ENCODE measurements around the gene DENND6B.

DENND6B gene

DNA sequence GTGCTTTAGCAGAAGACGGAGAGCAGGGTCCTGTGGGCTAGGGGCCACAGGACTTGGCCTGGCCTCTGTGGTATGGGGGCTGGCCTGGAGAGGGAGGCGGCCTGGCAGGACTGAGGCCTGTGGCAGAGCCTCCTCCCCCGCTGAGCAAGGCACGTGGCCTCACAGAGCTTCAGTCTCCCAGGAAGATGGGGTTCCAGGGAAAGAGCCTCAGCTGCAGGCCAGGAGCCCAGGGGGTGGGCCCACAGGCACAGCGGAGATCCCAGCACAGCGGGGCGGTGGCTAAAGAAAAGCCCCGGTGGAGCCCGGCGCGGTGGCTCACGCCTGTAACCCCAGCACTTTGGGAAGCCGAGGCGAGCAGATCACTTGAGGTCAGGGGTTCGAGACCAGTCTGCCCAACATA, 67.5 kb downstream of the DENND6B start:
- Histone ChIP-seq H3K4me2 (ENCODE audit: low read depth, low read length) (no peak overlapping the region), H3K79me2 (ENCODE audit: low read length) (peaks cover 16% of the 10 kb centered on the region), H4K20me1 (ENCODE audit: insufficient read depth, low read length) (no peaks in the 10 kb centered on the region), H3K9ac (ENCODE audit: low read length) (no peak overlapping the region), H3K4me3 (ENCODE audit: low read length) (no peak overlapping the region), H3K9me2 (replicated peaks; ENCODE audit: insufficient read depth, low read length) (no peaks in the 10 kb centered on the region), H3K4me1 (ENCODE audit: low read length) (peaks cover 8% of the 10 kb centered on the region), H3K27me3 (replicated peaks; ENCODE audit: insufficient read depth, low read length) (no peaks in the 10 kb centered on the region), H3K27ac (ENCODE audit: low read length) (no peak overlapping the region), H3K36me3 (replicated peaks; ENCODE audit: insufficient read depth, low read length) (no peaks in the 10 kb centered on the region), H2AFZ (ENCODE audit: low read length) (no peak overlapping the region), H3F3A (ENCODE audit: insufficient read depth, low read length) (no peaks in the 10 kb centered on the region), H3K9me3 (replicated peaks; ENCODE audit: insufficient read depth, low read length) (no peaks in the 10 kb centered on the region)
- TF ChIP-seq, protein P1, sequence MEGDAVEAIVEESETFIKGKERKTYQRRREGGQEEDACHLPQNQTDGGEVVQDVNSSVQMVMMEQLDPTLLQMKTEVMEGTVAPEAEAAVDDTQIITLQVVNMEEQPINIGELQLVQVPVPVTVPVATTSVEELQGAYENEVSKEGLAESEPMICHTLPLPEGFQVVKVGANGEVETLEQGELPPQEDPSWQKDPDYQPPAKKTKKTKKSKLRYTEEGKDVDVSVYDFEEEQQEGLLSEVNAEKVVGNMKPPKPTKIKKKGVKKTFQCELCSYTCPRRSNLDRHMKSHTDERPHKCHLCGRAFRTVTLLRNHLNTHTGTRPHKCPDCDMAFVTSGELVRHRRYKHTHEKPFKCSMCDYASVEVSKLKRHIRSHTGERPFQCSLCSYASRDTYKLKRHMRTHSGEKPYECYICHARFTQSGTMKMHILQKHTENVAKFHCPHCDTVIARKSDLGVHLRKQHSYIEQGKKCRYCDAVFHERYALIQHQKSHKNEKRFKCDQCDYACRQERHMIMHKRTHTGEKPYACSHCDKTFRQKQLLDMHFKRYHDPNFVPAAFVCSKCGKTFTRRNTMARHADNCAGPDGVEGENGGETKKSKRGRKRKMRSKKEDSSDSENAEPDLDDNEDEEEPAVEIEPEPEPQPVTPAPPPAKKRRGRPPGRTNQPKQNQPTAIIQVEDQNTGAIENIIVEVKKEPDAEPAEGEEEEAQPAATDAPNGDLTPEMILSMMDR (IDR thresholded peaks at IDR 0.05; ENCODE audit: low read length), result no peak
- TF ChIP-seq EZH2 (optimal IDR thresholded peaks at IDR 0.05; ENCODE audit: low read depth, low read length) (no peak), EZH2phosphoT487 (IDR thresholded peaks at IDR 0.05; ENCODE audit: low read length) (no peak)
- no peak for DNase-seq

All from MM.1S (cell line).